Activated CD4-positive, alpha-beta T cell treated with anti-CD3 and anti-CD28 coated beads, Interleukin-2, amount 10 ng/mL, durations not matched to agents 24 days and 14 days (primary cell): ENCODE results near the gene DCDC2C. TPM values are rescaled to one million over a fixed set of nuclear protein-coding genes. Genes with fewer than 3 reads are reported as not detected.

Experiments used
- DNase-seq: peaks from one replicate; pipeline ENCODE4 v3.0.0; 2022
- H3K27ac Mint-ChIP-seq: one replicate; pipeline ENCODE4 v1.8.0; 2022; ENCODE audit warnings: mild to moderate bottlenecking, mixed read lengths
- H3K27me3 Mint-ChIP-seq: one replicate; pipeline ENCODE4 v1.8.0; 2022; ENCODE audit warnings: mixed read lengths
- H3K36me3 Mint-ChIP-seq: one replicate; pipeline ENCODE4 v1.8.0; 2022; ENCODE audit warnings: low read depth, mild to moderate bottlenecking, mixed read lengths
- H3K4me1 Mint-ChIP-seq: one replicate; pipeline ENCODE4 v1.8.0; 2021; ENCODE audit warnings: mixed read lengths
- H3K4me3 Mint-ChIP-seq: one replicate; pipeline ENCODE4 v1.8.0; 2022; ENCODE audit warnings: mild to moderate bottlenecking, moderate library complexity, mixed read lengths
- H3K9me3 Mint-ChIP-seq: one replicate; pipeline ENCODE4 v1.8.0; 2021; ENCODE audit warnings: mixed read lengths
- intact Hi-C: fragments of 100-400 bp; cut with micrococcal nuclease; formaldehyde crosslinking; loops from one replicate; pipeline ENCODE4 v1.15.1; 2023
- total RNA-seq: library from RNA; stranded (reverse); gene quantifications from 2 replicates; pipeline ENCODE4 v1.2.3, GENCODE V29; 2022

The DCDC2C gene
- total RNA-seq, 1 donor from 2014 or later, result not detected

DNA sequence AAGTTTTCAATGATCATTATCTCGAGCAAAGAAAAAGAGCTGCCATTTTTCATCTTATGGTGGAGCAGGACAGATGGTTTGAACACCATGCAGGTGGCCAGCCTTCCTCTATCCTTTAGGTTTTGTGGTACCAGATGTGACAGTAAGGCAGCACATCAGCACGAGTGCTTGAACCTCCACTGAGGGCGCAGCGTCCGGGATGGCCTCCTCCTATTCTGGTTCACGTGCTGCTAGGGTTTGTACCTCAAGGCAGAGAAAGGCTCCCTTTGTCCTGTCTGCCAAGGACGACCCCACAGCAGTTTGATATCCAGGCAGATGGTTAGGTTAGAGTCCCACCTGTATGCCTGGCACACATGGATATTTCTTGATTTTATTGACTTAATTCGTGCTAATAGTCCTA is 50.2 kb downstream of the DCDC2C start:
- Mint-ChIP-seq H3K9me3 (peaks cover 10% of the 10 kb centered on the region), H3K27me3 (no peaks in the 10 kb centered on the region), H3K4me1 (no peaks in the 10 kb centered on the region), H3K36me3 (no peaks in the 10 kb centered on the region), H3K4me3 (no peak overlapping the region), H3K27ac (no peak overlapping the region)
- intact Hi-C loops, result no loop called here
- no peak for DNase-seq

DNA sequence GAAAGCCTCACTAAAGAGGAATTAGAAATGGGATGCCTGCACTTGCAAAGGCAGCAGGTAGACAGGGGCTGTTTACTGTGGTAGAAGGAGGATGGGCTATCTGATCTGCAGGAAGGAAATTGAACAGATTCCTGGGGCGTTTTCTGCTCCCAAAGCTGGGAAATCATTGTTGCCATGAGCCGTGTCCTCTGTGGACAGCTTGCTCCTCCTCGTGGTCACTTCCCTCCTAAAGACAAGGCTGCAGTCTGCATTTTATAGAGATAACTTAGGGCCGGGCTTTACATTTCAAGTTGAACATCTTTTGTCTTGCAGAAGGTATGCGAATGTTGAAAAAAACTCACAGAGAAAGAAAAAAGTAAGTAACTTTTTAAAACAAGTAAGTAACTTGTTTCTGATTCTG is 50.9 kb downstream of the DCDC2C start:
- H3K4me3 Mint-ChIP-seq, result no peak overlapping the region
- H3K27ac Mint-ChIP-seq, result no peak overlapping the region
- H3K9me3 Mint-ChIP-seq, result peaks cover 10% of the 10 kb centered on the region
- intact Hi-C loops, result no loop called here
- no peaks in the 10 kb centered on the region for H3K36me3 Mint-ChIP-seq
- no peaks in the 10 kb centered on the region for H3K4me1 Mint-ChIP-seq
- no peaks in the 10 kb centered on the region for H3K27me3 Mint-ChIP-seq
- no peak for DNase-seq

DNA sequence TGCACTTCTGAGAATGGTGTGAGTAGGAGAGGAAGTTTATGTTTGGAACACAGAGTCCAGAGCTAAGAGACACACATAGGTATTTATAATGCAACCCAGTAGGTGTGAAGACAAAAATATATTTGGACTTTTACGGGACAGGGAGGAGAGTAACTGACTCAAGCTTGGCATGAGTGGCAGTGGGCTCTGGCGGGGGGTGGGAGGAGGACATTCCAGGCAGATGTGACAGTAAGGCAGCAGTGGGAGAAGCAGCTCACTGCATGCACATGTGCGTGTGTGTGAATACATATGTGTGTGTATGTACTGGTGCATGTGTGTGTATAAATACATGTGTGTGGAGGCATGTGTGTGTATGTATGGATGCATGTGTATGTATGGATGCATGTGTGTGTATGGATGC is 51.4 kb downstream of the DCDC2C start:
- intact Hi-C loops, result no loop called here
- Mint-ChIP-seq H3K4me1 (no peaks in the 10 kb centered on the region), H3K4me3 (no peak overlapping the region), H3K36me3 (no peaks in the 10 kb centered on the region), H3K27ac (no peak overlapping the region), H3K9me3 (peaks cover 10% of the 10 kb centered on the region), H3K27me3 (no peaks in the 10 kb centered on the region)
- DNase-seq, result no peak

DNA sequence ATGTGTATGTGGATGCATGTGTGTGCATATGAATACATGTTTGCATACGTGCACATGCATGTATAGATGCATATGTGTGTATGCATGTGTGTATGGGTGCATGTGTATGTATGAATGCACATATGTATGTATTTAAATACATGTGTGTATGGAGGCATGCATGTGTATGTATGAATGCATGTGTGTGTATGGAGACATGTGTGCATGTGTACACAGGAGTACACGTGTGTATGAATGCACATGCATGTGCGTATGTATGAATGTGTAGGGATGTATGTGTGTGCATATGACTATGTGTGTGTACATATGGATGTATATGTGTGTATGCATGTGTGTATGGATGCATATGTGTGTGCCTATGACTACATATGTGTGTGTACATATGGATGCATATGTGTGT is 51.9 kb downstream of the DCDC2C start:
- H3K9me3 Mint-ChIP-seq, result peaks cover 10% of the 10 kb centered on the region
- intact Hi-C loops, result no loop called here
- no peaks in the 10 kb centered on the region for H3K36me3 Mint-ChIP-seq
- H3K27me3 Mint-ChIP-seq, result no peaks in the 10 kb centered on the region
- H3K4me3 Mint-ChIP-seq, result no peak overlapping the region
- no peak overlapping the region for H3K27ac Mint-ChIP-seq
- DNase-seq, result no peak
- H3K4me1 Mint-ChIP-seq, result no peaks in the 10 kb centered on the region

DNA sequence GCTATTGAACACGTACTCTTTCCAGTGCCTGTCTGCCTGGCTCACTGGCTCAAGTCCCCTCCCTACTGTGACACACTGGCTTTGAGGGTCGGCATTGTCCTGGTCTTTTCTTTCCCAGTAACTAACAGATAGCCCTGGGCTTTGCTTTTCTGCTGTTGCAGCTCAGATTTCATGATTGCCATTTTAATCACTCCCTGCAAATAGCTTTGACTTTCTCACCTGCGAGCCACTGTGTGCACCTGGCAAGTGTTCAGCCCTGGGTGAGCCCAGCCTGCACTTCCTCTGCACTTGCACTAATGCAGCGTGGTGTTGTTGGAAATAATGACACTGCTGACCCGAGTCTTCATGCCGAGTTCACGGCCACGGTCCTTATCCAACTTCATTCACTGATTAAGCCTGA is 52.9 kb downstream of the DCDC2C start:
- Mint-ChIP-seq H3K4me3 (no peak overlapping the region), H3K36me3 (no peaks in the 10 kb centered on the region), H3K27ac (no peak overlapping the region), H3K27me3 (no peaks in the 10 kb centered on the region), H3K4me1 (no peaks in the 10 kb centered on the region), H3K9me3 (peaks cover 10% of the 10 kb centered on the region)
- DNase-seq, result no peak
- intact Hi-C loops, result no loop called here

DNA sequence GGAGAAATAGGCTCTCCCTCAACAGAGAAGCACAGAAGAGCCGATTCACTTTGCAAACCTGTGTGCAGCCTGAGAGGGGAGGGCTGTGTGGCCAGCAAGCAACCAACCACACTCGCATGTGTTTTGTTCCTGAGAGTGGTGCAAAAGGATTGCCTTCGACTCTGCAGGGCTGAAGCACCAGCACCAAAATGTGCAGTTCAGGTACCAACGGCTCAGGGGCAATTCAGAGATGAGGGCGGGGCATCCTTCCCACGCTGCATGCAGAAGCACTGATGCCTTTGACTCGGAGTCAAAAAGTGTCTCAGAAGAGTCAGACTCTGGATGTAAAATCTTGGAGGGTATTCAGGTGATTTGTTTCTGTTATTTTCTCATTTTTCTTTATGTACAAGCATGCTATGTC is 55.5 kb downstream of the DCDC2C start:
- intact Hi-C loops, result no loop called here

DNA sequence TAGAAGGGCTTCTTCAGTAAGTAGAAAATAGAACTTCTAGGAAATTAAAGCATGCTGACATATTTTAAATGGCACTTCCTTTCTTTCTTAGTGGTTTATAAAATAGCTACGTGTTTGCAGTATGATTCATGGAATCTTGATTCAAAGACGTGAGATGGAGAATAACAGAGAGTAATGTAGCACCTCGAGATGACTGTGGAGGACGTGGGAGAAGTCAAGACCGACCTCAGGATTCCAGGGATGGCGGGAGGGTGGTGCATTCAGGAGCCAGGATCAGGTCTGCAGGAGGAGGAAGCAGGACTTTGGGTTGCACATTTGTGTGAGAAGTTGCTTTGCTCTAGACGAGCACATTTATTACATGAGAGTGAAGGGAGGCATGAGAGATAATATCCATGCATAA is 56.0 kb downstream of the DCDC2C start:
- Mint-ChIP-seq H3K36me3 (no peaks in the 10 kb centered on the region), H3K27me3 (no peaks in the 10 kb centered on the region), H3K4me3 (no peak overlapping the region), H3K9me3 (peaks cover 10% of the 10 kb centered on the region), H3K27ac (no peak overlapping the region), H3K4me1 (no peaks in the 10 kb centered on the region)
- no peak for DNase-seq
- intact Hi-C loops, result no loop called here

More for the DNA sequence above, 55.5 kb downstream of the DCDC2C start:
- Mint-ChIP-seq H3K27ac (no peak overlapping the region), H3K36me3 (no peaks in the 10 kb centered on the region), H3K4me3 (no peak overlapping the region), H3K27me3 (no peaks in the 10 kb centered on the region), H3K9me3 (peaks cover 10% of the 10 kb centered on the region), H3K4me1 (no peaks in the 10 kb centered on the region)
- no peak for DNase-seq

DNA sequence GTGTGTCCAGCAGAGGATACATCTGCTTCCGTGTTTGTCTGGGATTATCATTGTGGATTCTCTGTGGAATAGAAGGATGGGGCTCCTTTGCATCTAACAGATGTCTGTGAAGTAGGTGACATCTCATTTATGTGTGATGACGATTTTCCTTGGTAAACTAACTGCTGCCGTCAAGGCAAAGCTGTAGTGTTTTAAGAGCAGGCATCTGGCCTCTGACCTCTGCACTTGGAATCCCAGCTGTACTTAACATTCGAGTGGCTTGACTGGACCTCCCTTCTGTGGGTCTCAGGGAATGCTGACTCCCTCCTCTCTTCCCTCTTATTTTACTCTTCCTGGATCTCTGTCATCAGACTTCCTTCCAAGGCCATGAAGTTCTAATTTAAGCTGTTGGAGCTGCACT is 56.4 kb downstream of the DCDC2C start:
- Mint-ChIP-seq H3K27me3 (no peaks in the 10 kb centered on the region), H3K4me1 (no peaks in the 10 kb centered on the region), H3K36me3 (no peaks in the 10 kb centered on the region), H3K9me3 (peaks cover 10% of the 10 kb centered on the region), H3K4me3 (no peak overlapping the region), H3K27ac (no peak overlapping the region)
- no peak for DNase-seq
- intact Hi-C loops, result no loop called here

DNA sequence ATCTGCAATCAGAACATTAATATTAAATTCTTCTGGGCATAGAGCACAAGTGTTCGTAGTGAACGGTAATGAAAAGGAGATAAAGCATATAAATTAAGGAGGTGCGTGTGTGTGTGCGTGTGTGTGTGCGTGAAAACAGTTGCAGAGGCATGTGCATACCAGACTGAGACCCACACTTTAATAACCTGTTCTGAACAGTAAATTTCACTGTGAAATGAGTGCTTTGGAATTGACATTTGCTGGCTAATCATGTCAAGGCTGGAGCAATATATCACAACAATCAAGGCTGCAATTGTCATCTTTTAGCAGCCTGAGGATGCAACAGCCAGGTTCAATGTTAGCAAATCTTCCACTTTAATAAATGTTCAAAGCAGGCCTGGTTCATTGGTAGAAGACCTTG is 57.9 kb downstream of the DCDC2C start:
- DNase-seq, result no peak
- Mint-ChIP-seq H3K9me3 (no peaks in the 10 kb centered on the region), H3K36me3 (no peaks in the 10 kb centered on the region), H3K4me1 (no peaks in the 10 kb centered on the region), H3K27me3 (no peaks in the 10 kb centered on the region), H3K27ac (no peak overlapping the region), H3K4me3 (no peak overlapping the region)
- intact Hi-C loops, result no loop called here

DNA sequence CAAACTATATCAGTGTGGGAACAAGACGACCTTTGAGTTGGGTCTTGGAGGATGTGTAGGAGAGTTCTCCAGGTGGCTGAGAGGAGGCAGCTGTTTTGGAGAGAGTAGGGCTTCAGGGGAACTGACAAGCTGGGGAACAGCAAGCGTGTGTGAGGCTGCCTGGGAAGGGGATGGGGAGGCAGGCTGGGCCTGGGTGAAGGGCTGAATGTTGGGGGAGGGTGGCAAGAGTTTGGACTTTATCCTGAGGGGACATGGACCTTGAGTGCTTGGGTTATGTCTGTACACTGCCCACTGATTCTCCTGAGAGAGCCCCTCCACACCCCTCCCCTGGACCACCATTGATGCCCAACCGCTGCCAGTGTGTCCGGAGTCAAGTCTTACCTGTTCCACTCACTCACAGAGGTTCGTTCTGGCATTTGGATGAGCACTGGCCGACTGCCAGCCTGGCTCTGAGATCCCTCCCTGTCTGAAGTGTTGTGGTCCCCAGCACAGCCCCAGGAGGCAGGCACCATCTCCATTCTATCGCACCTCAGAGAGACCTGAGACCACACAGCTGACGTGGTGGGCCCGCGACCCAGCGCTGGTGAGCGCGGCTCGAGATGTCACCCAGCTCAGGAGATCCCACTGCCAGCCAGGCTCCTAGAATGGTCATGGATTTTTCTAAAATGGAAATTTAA is 59.5 kb downstream of the DCDC2C start:
- no peaks in the 10 kb centered on the region for H3K4me1 Mint-ChIP-seq
- H3K27ac Mint-ChIP-seq, result no peak overlapping the region
- no peak overlapping the region for H3K4me3 Mint-ChIP-seq
- DNase-seq, result no peak
- intact Hi-C loops, result no loop called here
- no peaks in the 10 kb centered on the region for H3K36me3 Mint-ChIP-seq
- H3K9me3 Mint-ChIP-seq, result no peaks in the 10 kb centered on the region
- no peaks in the 10 kb centered on the region for H3K27me3 Mint-ChIP-seq

DNA sequence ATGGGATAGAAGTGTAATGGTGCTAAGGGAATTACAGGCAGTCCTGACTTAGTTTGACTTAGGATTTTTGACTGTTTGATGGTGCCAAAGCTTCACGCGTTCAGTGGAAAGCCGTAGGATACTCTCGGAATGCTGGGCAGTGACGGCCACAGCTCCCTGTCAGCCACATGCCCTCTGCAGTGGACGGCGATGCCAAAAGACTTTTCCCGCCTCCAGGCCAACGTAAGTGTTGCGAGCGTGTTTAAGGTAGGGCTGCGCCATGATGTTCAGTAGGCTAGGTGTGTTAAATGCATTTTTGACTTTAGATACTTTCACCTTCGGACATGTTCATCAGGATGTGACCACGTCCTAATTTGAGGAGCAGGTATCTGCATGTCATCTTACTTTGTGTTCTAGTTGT is 63.4 kb downstream of the DCDC2C start:
- Mint-ChIP-seq H3K36me3 (no peaks in the 10 kb centered on the region), H3K27me3 (no peaks in the 10 kb centered on the region), H3K27ac (no peak overlapping the region), H3K9me3 (no peaks in the 10 kb centered on the region), H3K4me3 (no peak overlapping the region), H3K4me1 (no peaks in the 10 kb centered on the region)
- no peak for DNase-seq
- intact Hi-C loops, result no loop called here

DNA sequence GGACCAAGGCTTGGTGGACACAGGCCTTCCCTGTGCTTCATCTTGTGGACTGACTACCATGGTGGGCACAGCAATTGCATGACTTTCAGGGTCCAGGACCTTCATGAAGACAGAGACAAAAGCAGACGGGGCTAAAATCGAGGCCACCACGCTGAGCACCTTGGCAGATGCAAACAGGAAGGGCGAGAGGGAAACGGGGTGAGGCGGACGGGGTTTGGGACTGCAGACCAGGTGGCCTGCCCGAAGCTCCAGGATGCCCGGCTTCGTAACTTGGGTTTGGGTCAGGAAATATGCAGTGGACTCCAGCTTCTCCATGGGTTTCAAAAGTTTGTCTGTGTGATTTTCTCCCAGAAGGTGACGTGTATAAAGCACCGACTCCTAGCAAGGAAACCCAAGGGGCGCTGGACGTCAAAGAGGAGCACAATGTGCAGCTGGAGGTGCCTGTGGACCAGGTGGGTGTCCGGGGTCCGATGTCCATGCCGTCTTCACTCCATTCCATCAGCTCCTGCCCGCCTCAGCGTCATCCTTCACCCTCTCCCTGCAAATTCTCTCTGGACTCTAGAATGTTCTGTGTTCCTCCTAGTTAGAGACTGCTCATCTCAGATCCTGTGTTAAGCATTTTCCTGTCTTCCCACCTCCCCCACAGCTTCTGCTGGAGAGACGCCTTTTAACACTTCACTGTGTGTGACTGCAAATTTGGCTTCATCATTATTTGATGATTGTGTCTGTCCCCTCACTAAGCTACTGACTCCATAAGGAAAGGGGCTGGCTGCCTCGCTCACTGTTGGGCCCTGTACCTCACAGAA is 65.8 kb downstream of the DCDC2C start:
- Mint-ChIP-seq H3K27ac (no peak overlapping the region), H3K4me3 (no peak overlapping the region), H3K27me3 (no peaks in the 10 kb centered on the region), H3K9me3 (no peaks in the 10 kb centered on the region), H3K4me1 (no peaks in the 10 kb centered on the region), H3K36me3 (no peaks in the 10 kb centered on the region)
- DNase-seq, result no peak
- intact Hi-C loops, result no loop called here

DNA sequence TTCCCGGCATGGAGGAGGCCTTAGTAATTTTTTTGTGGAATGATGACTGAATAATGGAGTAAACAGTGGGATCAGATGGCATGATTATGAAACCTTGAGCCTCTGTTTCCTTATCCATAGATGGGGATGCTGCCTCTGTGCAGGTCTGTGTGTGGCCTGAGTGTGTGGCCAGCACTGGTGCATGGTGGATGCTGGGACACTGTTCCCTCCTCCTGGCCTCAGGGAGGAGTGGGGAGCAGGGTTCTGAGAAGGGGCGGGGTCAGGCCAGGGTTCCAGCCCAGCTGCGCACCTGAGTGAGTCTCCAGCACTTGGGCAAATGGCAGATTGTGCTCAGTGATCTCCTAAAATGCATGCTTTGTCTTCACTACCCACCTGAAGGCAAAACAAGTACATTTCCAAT is 66.4 kb downstream of the DCDC2C start:
- no peaks in the 10 kb centered on the region for H3K36me3 Mint-ChIP-seq
- DNase-seq, result no peak
- no peaks in the 10 kb centered on the region for H3K9me3 Mint-ChIP-seq
- H3K4me1 Mint-ChIP-seq, result no peaks in the 10 kb centered on the region
- no peak overlapping the region for H3K4me3 Mint-ChIP-seq
- no peaks in the 10 kb centered on the region for H3K27me3 Mint-ChIP-seq
- H3K27ac Mint-ChIP-seq, result no peak overlapping the region
- intact Hi-C loops, result no loop called here

DNA sequence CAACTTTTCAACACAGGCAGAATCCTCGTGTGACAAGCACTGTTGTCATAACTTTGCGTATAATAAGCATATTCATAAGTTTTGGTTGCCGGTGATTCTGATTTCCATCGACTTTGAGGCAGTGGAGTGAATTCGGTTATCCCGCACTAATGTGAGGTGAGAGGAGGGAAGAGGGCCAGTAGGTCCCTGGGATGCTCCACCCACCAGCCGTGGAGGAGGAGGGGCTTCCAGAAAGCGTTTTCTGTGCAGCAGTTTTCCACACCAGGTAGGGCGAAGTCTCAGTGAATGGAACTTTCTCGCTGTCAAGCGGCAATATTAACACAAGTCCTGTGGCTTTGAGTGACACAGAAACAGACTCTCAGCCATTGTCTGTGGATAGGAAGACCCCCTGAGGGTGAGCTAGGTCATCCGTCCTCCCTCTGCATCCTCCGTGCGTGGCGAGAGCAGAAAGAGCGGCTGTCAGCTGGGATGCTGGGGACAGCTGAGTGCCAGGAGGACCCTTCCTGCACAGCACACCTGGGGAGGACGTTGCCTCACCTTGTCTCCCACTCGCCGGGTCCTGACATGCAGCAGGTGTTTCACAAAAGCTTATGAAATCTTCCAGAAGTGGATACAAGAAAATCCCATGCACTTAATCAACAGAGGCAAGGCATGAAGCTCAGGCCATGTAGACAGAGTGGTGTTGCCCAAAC is 67.5 kb downstream of the DCDC2C start:
- H3K27me3 Mint-ChIP-seq, result no peaks in the 10 kb centered on the region
- intact Hi-C loops, result no loop called here
- no peak overlapping the region for H3K4me3 Mint-ChIP-seq
- H3K4me1 Mint-ChIP-seq, result no peaks in the 10 kb centered on the region
- H3K36me3 Mint-ChIP-seq, result no peaks in the 10 kb centered on the region
- no peaks in the 10 kb centered on the region for H3K9me3 Mint-ChIP-seq
- no peak overlapping the region for H3K27ac Mint-ChIP-seq
- DNase-seq, result no peak
